ENCODE measurements around the gene DPH6.

Gene DPH6

GRCh38 chr15:35507932-35508638 lies 37.9 kb downstream of the DPH6 start:
- in situ Hi-C loops (cut with HindIII; ENCODE audit: low sequenced_read_pairs): no loop called here
- TF ChIP-seq CTCF (IDR thresholded peaks at IDR 0.05; ENCODE audit: low read depth, low read length, missing control alignments): no peak
- H3K4me3 ChIP-seq (ENCODE audit: low read depth, low read length): no peak overlapping the region
- no peak for DNase-seq (ENCODE audit: low read depth)

- in situ Hi-C loops (cut with HindIII; ENCODE audit: low sequenced_read_pairs): no loop called here
- TF ChIP-seq CTCF (IDR thresholded peaks at IDR 0.05; ENCODE audit: low read depth, low read length, missing control alignments): no peak
- no peak overlapping the region for H3K4me3 ChIP-seq (ENCODE audit: low read depth, low read length)
- no peak for DNase-seq (ENCODE audit: low read depth)
These were observed 39.6 kb downstream of the DPH6 start for GRCh38 chr15:35506272-35506870.

- no peak for TF ChIP-seq CTCF (IDR thresholded peaks at IDR 0.05; ENCODE audit: low read depth, low read length, missing control alignments)
- in situ Hi-C loops (cut with HindIII; ENCODE audit: low sequenced_read_pairs): no loop called here
- no peak overlapping the region for H3K4me3 ChIP-seq (ENCODE audit: low read depth, low read length)
- DNase-seq (ENCODE audit: low read depth): no peak
These were observed 40.2 kb downstream of the DPH6 start for GRCh38 chr15:35505809-35506208.

- H3K4me3 ChIP-seq (ENCODE audit: low read depth, low read length): no peak overlapping the region
- no peak for TF ChIP-seq CTCF (IDR thresholded peaks at IDR 0.05; ENCODE audit: low read depth, low read length, missing control alignments)
- in situ Hi-C loops (cut with HindIII; ENCODE audit: low sequenced_read_pairs): no loop called here
- no peak for DNase-seq (ENCODE audit: low read depth)
These were observed 40.8 kb downstream of the DPH6 start for GRCh38 chr15:35505141-35505540.

GRCh38 chr15:35499723-35500122 lies 46.2 kb downstream of the DPH6 start:
- DNase-seq (ENCODE audit: low read depth): no peak
- no peak for TF ChIP-seq CTCF (IDR thresholded peaks at IDR 0.05; ENCODE audit: low read depth, low read length, missing control alignments)
- in situ Hi-C loops (cut with HindIII; ENCODE audit: low sequenced_read_pairs): no loop called here
- no peak overlapping the region for H3K4me3 ChIP-seq (ENCODE audit: low read depth, low read length)

GRCh38 chr15:35496585-35496984 lies 49.4 kb downstream of the DPH6 start:
- TF ChIP-seq CTCF (IDR thresholded peaks at IDR 0.05; ENCODE audit: low read depth, low read length, missing control alignments): no peak
- DNase-seq (ENCODE audit: low read depth): no peak
- in situ Hi-C loops (cut with HindIII; ENCODE audit: low sequenced_read_pairs): no loop called here
- no peak overlapping the region for H3K4me3 ChIP-seq (ENCODE audit: low read depth, low read length)
